Tibial artery (tissue), 4 donors: Measurements from ENCODE around the gene CDC123.
A peak's percentile ranks its signal among the peaks of the same experiment; 100 is the strongest.

Experiments used
- DNase-seq, 2 donors: peaks; one replicate each; pipeline ENCODE4 v3.0.0-alpha.2; 2019
- H3K27ac ChIP-seq, 2 donors: fragments of 200-600 bp; sonication (generic) in 1 of 2; 1 replicate in 1 of 2; 2 replicates in 1 of 2; pipeline ENCODE4 v1.5.1; 2018 to 2019; ENCODE audit warnings: mild to moderate bottlenecking in 1 of 2
- H3K27me3 ChIP-seq, 2 donors: fragments of 200-600 bp; sonication (generic) in 1 of 2; one replicate each; pipeline versions ENCODE4 v1.5.1 to v1.6.0; 2016 to 2019
- H3K36me3 ChIP-seq, 3 donors: fragments of 200-600 bp; sonication (generic) in 2 of 3; one replicate each; pipeline ENCODE4 v1.5.1; 2016 to 2019; ENCODE audit warnings: mild to moderate bottlenecking in 2 of 3
- H3K4me1 ChIP-seq, 4 donors: fragments of 200-600 bp; sonication (generic) in 2 of 4; 1 replicate in 3 of 4; 2 replicates in 1 of 4; pipeline ENCODE4 v1.5.1; 2016 to 2019
- H3K4me3 ChIP-seq, 2 donors: fragments of 200-600 bp; sonication (generic) in 1 of 2; 1 replicate in 1 of 2; 2 replicates in 1 of 2; pipeline ENCODE4 v1.5.1; 2018 to 2019; ENCODE audit warnings: mild to moderate bottlenecking in 2 of 2
- H3K9me3 ChIP-seq, 3 donors: fragments of 200-600 bp; sonication (generic) in 1 of 3; one replicate each; pipeline ENCODE4 v1.5.1; 2016 to 2019
- intact Hi-C: fragments of 100-400 bp; cut with DNase I; formaldehyde crosslinking; loops from one replicate; pipeline ENCODE4 v1.15.0; 2023; ENCODE audit warnings: low total_unique reads
- TF ChIP-seq, protein P1 (sequence below), 2 experiments: fragments of 200-600 bp in 1 of 2; fragments of 450-650 bp in 1 of 2; IDR thresholded peaks; one replicate each; pipeline ENCODE4 v1.5.1; 2017 to 2019; ENCODE audit warnings: antibody characterized with exemption in 2 of 2, mild to moderate bottlenecking in 1 of 2, moderate library complexity in 1 of 2

CDC123 gene

DNA sequence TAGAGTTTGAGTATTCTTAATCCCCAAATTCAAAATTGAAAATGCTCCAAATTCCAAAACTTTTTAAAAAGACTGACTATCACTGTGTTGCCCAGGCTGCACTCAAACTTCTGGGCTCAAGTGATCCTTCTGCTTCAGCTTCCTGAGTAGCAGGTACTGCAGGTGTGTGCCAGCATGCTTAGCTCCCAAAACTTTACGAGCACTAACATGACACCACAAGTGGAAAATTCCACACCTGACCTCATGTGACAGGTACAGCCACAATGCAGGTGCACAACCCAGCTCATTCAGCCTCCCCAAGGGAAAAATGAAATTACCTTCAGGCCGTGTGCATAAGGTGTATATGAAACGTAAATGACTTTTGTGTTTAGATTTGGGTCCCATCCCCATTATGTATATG is 16.5 kb downstream of the CDC123 start:
- Histone ChIP-seq H3K27me3 (no peaks in the 10 kb centered on the region), H3K4me1 (peaks cover 0 to 7% (median 1%) of the 10 kb centered on the region in 4 donors), H3K9me3 (no peaks in the 10 kb centered on the region), H3K36me3 (peaks cover 21 to 62% (median 31%) of the 10 kb centered on the region in 3 donors), H3K27ac (no peak overlapping the region), H3K4me3 (no peak overlapping the region)
- TF ChIP-seq, protein P1, sequence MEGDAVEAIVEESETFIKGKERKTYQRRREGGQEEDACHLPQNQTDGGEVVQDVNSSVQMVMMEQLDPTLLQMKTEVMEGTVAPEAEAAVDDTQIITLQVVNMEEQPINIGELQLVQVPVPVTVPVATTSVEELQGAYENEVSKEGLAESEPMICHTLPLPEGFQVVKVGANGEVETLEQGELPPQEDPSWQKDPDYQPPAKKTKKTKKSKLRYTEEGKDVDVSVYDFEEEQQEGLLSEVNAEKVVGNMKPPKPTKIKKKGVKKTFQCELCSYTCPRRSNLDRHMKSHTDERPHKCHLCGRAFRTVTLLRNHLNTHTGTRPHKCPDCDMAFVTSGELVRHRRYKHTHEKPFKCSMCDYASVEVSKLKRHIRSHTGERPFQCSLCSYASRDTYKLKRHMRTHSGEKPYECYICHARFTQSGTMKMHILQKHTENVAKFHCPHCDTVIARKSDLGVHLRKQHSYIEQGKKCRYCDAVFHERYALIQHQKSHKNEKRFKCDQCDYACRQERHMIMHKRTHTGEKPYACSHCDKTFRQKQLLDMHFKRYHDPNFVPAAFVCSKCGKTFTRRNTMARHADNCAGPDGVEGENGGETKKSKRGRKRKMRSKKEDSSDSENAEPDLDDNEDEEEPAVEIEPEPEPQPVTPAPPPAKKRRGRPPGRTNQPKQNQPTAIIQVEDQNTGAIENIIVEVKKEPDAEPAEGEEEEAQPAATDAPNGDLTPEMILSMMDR (IDR thresholded peaks at IDR 0.05) = no peak
- no peak for DNase-seq
- intact Hi-C loops = loop anchor here (5.0 kb wide), 1 partner anchor 890 kb away; the partner anchor contains the start of gene OPTN

DNA sequence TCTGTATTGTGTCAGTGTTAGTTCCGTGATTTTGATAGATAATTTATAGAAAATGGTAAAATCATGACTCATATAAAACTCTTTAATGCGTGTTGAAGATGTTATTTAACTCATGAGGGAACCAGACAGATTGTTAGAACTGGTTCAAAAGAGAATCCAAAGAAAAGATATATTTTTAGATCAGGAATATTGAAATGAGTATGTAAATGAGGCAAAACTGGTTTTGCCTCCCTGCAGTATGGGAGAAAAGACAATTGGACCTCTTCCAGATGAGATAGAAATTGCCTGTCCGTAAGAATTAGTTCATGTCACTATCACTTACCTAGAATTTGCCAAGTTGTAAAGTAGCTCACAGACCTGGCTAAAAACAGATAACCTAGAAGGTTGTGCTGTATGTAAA is 17.6 kb downstream of the CDC123 start:
- H3K4me3 ChIP-seq = no peak overlapping the region
- peaks cover 26 to 62% (median 40%) of the 10 kb centered on the region in 3 donors for H3K36me3 ChIP-seq
- H3K4me1 ChIP-seq = peaks cover 0 to 7% (median 1%) of the 10 kb centered on the region in 4 donors
- intact Hi-C loops = loop anchor here (5.0 kb wide), 1 partner anchor 889 kb away; the partner anchor contains the start of gene OPTN
- no peaks in the 10 kb centered on the region for H3K9me3 ChIP-seq
- H3K27ac ChIP-seq = no peak overlapping the region
- no peaks in the 10 kb centered on the region for H3K27me3 ChIP-seq
- TF ChIP-seq, protein P1 (IDR thresholded peaks at IDR 0.05) = no peak
- no peak for DNase-seq

DNA sequence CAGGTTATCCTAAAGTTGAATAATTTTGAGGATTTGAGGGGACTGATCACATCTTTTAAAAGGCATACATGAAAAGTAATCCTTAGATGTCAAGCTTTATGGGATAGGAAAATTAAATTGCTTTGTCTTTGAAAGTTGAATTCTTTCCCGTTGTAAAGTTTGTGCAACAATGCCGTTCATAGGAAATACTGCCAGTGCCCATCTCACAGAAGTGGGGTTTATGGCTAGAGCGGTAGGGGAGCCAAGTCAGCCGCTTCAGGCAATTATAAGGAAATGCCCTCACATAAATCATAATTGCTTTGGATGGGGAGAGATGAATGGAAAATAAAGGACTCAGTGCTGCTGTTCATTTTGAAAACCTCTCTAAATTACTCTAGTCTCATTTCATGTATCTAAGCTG is 18.1 kb downstream of the CDC123 start:
- no peak overlapping the region for H3K4me3 ChIP-seq
- H3K27me3 ChIP-seq = no peaks in the 10 kb centered on the region
- peaks cover 0 to 7% (median 1%) of the 10 kb centered on the region in 4 donors for H3K4me1 ChIP-seq
- H3K27ac ChIP-seq = peak overlapping the region; percentile 48 to 63
- no peak for DNase-seq
- no peaks in the 10 kb centered on the region for H3K9me3 ChIP-seq
- intact Hi-C loops = loop anchor here (5.0 kb wide), 1 partner anchor 888 kb away; the partner anchor contains the start of gene OPTN
- TF ChIP-seq, protein P1 (IDR thresholded peaks at IDR 0.05) = no peak
- H3K36me3 ChIP-seq = peaks cover 26 to 63% (median 42%) of the 10 kb centered on the region in 3 donors

GRCh38 chr10:12214763-12215218 is 18.8 kb downstream of the CDC123 start:
- DNase-seq = no peak
- peaks cover 0 to 10% (median 3%) of the 10 kb centered on the region in 4 donors for H3K4me1 ChIP-seq
- intact Hi-C loops = loop anchor here (5.0 kb wide), 2 partner anchors 493 to 888 kb away; partner anchors contain the start of gene OPTN

GRCh38 chr10:12218991-12219390 is 23.0 kb downstream of the CDC123 start:
- no peak for DNase-seq
- peaks cover 8 to 28% (median 18%) of the 10 kb centered on the region in 3 donors for H3K36me3 ChIP-seq

More at GRCh38 chr10:12214763-12215218, 18.8 kb downstream of the CDC123 start:
- peaks cover 26 to 58% (median 37%) of the 10 kb centered on the region in 3 donors for H3K36me3 ChIP-seq
- H3K27ac ChIP-seq = peak overlapping the region; percentile 48 to 63
- H3K4me3 ChIP-seq = peak overlapping the region; percentile 35 to 36
- no peaks in the 10 kb centered on the region for H3K27me3 ChIP-seq
- H3K9me3 ChIP-seq = no peaks in the 10 kb centered on the region
- TF ChIP-seq, protein P1 (IDR thresholded peaks at IDR 0.05) = peak; percentile 73 to 81

More at GRCh38 chr10:12218991-12219390, 23.0 kb downstream of the CDC123 start:
- Histone ChIP-seq H3K4me1 (peaks cover 0 to 52% (median 25%) of the 10 kb centered on the region in 4 donors), H3K27me3 (no peaks in the 10 kb centered on the region), H3K9me3 (no peaks in the 10 kb centered on the region), H3K27ac (no peak overlapping the region), H3K4me3 (no peak overlapping the region)
- TF ChIP-seq, protein P1 (IDR thresholded peaks at IDR 0.05) = no peak
- intact Hi-C loops = loop anchor here (5.0 kb wide), 1 partner anchor 488 kb away; no protein-coding TSS in a partner anchor
